GM23338 (cell line): Measurements from ENCODE around the gene SCG2.

ENCODE experiments used
- CREB1 ChIP-seq: fragments of 250-450 bp; sonication (Bioruptor Pico); IDR thresholded peaks from 2 replicates; pipeline ENCODE4 v1.5.0; 2020; ENCODE audit warnings: low read depth, mild to moderate bottlenecking, moderate library complexity
- CTCF ChIP-seq, 2 experiments: fragments of 200-600 bp in 1 of 2; sonication (generic) in 1 of 2; conservative IDR thresholded peaks; 2 replicates each; pipeline versions ENCODE4 v1.5.1 to v1.6.1; 2016 to 2017; ENCODE audit warnings: antibody characterized with exemption in 2 of 2, low read depth in 2 of 2, mild to moderate bottlenecking in 2 of 2, moderate library complexity in 1 of 2
- EZH2 ChIP-seq: fragments of 200-600 bp; sonication (generic); IDR thresholded peaks from one replicate; pipeline ENCODE4 v1.8.0; 2017; ENCODE audit warnings: antibody characterized with exemption, mild to moderate bottlenecking, low read depth; ENCODE audit not compliant: unreplicated experiment
- EZH2phosphoT487 ChIP-seq: fragments of 200-600 bp; sonication (generic); IDR thresholded peaks from one replicate; pipeline ENCODE4 v1.8.1; 2018; ENCODE audit warnings: antibody characterized with exemption; ENCODE audit not compliant: unreplicated experiment
- REST ChIP-seq: IDR thresholded peaks from one replicate; pipeline ENCODE4 v1.6.1; 2018; ENCODE audit warnings: antibody characterized with exemption; ENCODE audit not compliant: unreplicated experiment

GRCh38 chr2:223566396-223566795 lies 35.8 kb downstream of the SCG2 start:
- no peak for TF ChIP-seq CTCF (conservative IDR thresholded peaks at IDR 0.05; ENCODE audit: low read depth in 2 of 2)
- TF ChIP-seq EZH2 = no peak
- no peak for TF ChIP-seq EZH2phosphoT487
- TF ChIP-seq REST = no peak
- no peak for TF ChIP-seq CREB1 (CRISPR knock-in tag)
